ENCODE results near the gene IFT88. TPM values are rescaled to one million over a fixed set of nuclear protein-coding genes. Genes with fewer than 3 reads are reported as not detected.

Gene IFT88
- total and polyA plus RNA-seq, 2 of the 8 experiments (the other 6 are each of a cell fraction or from before 2014, with no cell fraction given) = 1.7 to 5.8 TPM

DNA sequence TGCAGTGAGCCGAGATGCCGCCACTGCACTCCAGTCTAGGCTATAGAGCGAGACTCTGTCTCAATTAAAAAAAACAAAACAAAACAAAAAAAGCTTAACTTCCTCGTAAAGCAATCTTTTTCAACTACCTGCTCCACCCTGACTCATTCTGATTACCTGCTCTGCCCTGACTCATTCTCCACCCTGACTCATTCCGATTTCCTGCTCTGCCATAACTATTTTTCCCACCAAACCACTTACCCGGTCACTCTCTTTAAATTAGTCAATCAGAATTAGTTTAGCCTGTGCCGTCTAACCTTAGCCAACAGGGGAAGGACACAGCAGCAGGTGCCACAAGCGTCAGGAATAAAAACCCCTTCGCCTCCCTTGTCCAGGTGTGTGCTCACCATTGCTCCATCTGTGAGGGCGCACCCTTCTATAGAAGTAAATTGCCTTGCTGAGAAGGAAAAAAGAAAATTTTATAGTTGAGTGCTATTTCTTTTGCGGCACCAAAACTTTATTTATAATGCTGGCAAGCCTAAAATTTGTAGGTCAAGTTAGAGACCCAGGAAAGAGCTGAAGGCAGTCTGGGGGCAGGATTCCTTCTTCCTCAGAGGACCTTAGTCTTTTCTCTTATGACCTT lies 1.7 kb upstream of the IFT88 start:
- Histone ChIP-seq H3K9ac (replicated peaks in 1 of 4; ENCODE audit: extremely low read depth in 1 of 4, low read depth in 3 of 4, low read length in 3 of 4) (no peak overlapping the region), H4K5ac (ENCODE audit: insufficient read length, low read depth, low read length) (no peak overlapping the region), H3K23me2 (ENCODE audit: low read depth, low read length) (peaks cover 6% of the 10 kb centered on the region), H2BK15ac (ENCODE audit: low read length) (no peak overlapping the region), H3K79me2 (ENCODE audit: control insufficient read depth in 1 of 2, insufficient read depth in 2 of 2, low read length in 2 of 2) (no peaks in the 10 kb centered on the region), H2AK5ac (ENCODE audit: low read depth, low read length) (0 out of 2 replicates have a peak overlapping the region, but pooled peaks have one; percentile 40), H3K56ac (replicated peaks; ENCODE audit: insufficient read length, low read depth, low read length) (no peak overlapping the region), H3K36me3 (ENCODE audit: control insufficient read depth in 2 of 4, insufficient read depth in 4 of 4, low read length in 3 of 4) (no peaks in the 10 kb centered on the region), H4K20me1 (replicated peaks in 1 of 2; ENCODE audit: control insufficient read depth in 1 of 2, insufficient read depth in 2 of 2, low read length in 2 of 2) (no peaks in the 10 kb centered on the region), H2BK20ac (ENCODE audit: low read length) (no peak overlapping the region), H4K91ac (replicated peaks; ENCODE audit: insufficient read length, low read length) (no peak overlapping the region), H2BK120ac (replicated peaks; ENCODE audit: low read depth, low read length) (no peak overlapping the region), H2BK12ac (ENCODE audit: low read depth, low read length) (no peak overlapping the region), H3K9me3 (ENCODE audit: insufficient read depth in 2 of 2, low read depth in 1 of 2, low read length in 1 of 2) (no peaks in the 10 kb centered on the region), H3K18ac (ENCODE audit: extremely low read depth, low read length) (no peak overlapping the region), H3K79me1 (ENCODE audit: low read depth, low read length) (no peaks in the 10 kb centered on the region), H2BK5ac (ENCODE audit: low read depth, low read length) (no peak overlapping the region), H3K4ac (replicated peaks; ENCODE audit: insufficient read length, low read depth, low read length) (no peak overlapping the region), H4K8ac (ENCODE audit: extremely low read depth, insufficient read depth, low read length) (no peak overlapping the region), H3K4me3 (ENCODE audit: extremely low read depth in 1 of 4, insufficient read depth in 2 of 4, low read depth in 3 of 4, low read length in 4 of 4) (no peak overlapping the region), H3K14ac (ENCODE audit: insufficient read length) (no peak overlapping the region), H3K23ac (ENCODE audit: insufficient read length) (no peak overlapping the region), H2AFZ (ENCODE audit: low read length) (no peak overlapping the region), H3K27ac (ENCODE audit: low read depth, low read length) (no peak overlapping the region), H3K4me2 (ENCODE audit: insufficient read depth in 1 of 2, low read depth in 2 of 2, low read length in 2 of 2) (no peak overlapping the region; a peak in 1 of 4 replicates), H3K4me1 (replicated peaks in 1 of 4; ENCODE audit: control insufficient read depth in 3 of 4, insufficient read depth in 4 of 4, low read length in 3 of 4) (no peaks in the 10 kb centered on the region; a peak in 1 of 7 replicates), H3K27me3 (replicated peaks in 1 of 4; ENCODE audit: control insufficient read depth in 3 of 4, extremely low read depth in 1 of 4, insufficient read depth in 3 of 4, low read length in 3 of 4) (no peaks in the 10 kb centered on the region; a peak in 1 of 7 replicates)
- CTCF ChIA-PET (ENCODE audit: partially characterized antibody) = no interaction called here
- TF ChIP-seq ZNF274 (IDR thresholded peaks at IDR 0.05; ENCODE audit: borderline replicate concordance, extremely low read depth, low read length) = no peak
- TF ChIP-seq CTCF (IDR thresholded peaks at IDR 0.05; ENCODE audit: control extremely low read depth in 1 of 3, insufficient read depth in 1 of 3, low read depth in 1 of 3, low read length in 3 of 3) = no peak
- TF ChIP-seq SUZ12 (IDR thresholded peaks at IDR 0.05; ENCODE audit: low read length) = no peak
- FAIRE-seq (no peak), DNase-seq (ENCODE audit: low read depth in 1 of 2, low spot score in 2 of 2) (no peak)
- POLR2A ChIA-PET (ENCODE audit: partially characterized antibody) = no interaction called here
- 88% methylated on average over 11 of the region's 11 CpGs; no CpG with 5 or more reads in 1 of the 2 experiments for WGBS, 2 experiments (ENCODE audit: extremely low coverage in 1 of 2, insufficient coverage in 1 of 2, insufficient read length in 1 of 2, insufficient replicate concordance in 2 of 2, low coverage in 1 of 2, low lambda C conversion rate in 2 of 2, missing lambda C conversion rate in 1 of 2)

All from H1 (cell line).